Esophagus muscularis mucosa (tissue), 3 donors: Measurements from ENCODE around the gene CACNA1E.

Source experiments
- POLR2AphosphoS5 ChIP-seq, 2 donors: sonication (generic); formaldehyde crosslinking; IDR thresholded peaks; one replicate each; pipeline ENCODE4 v1.6.1; 2017; ENCODE audit warnings: antibody characterized with exemption in 2 of 2
- TF ChIP-seq, protein P1 (sequence below), 3 experiments: fragments of 200-600 bp in 2 of 3; fragments of 450-650 bp in 1 of 3; sonication (generic) in 2 of 3; IDR thresholded peaks; one replicate each; pipeline ENCODE4 v1.5.1; 2017 to 2019; ENCODE audit warnings: antibody characterized with exemption in 3 of 3, mild to moderate bottlenecking in 2 of 3, moderate library complexity in 1 of 3

DNA sequence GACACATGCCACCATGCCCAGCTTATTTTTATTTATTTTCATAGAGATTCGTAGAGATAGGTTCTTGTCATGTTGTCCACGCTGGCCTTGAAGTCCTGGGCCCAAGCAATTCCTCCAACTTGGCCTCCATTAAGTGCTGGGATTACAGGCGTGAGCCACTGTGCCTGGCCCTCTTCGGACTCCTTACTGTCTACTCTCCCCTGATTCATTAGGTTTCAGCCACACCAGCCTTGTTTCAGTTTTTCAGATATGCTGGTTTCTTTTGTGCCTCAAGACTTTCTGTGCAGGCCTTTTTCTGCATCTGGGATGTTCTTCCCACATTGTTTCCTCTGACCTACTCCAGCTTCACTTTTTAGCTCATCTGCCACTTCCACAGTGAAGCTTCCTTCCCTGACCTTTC is 85.4 kb downstream of the CACNA1E start:
- TF ChIP-seq, protein P1, sequence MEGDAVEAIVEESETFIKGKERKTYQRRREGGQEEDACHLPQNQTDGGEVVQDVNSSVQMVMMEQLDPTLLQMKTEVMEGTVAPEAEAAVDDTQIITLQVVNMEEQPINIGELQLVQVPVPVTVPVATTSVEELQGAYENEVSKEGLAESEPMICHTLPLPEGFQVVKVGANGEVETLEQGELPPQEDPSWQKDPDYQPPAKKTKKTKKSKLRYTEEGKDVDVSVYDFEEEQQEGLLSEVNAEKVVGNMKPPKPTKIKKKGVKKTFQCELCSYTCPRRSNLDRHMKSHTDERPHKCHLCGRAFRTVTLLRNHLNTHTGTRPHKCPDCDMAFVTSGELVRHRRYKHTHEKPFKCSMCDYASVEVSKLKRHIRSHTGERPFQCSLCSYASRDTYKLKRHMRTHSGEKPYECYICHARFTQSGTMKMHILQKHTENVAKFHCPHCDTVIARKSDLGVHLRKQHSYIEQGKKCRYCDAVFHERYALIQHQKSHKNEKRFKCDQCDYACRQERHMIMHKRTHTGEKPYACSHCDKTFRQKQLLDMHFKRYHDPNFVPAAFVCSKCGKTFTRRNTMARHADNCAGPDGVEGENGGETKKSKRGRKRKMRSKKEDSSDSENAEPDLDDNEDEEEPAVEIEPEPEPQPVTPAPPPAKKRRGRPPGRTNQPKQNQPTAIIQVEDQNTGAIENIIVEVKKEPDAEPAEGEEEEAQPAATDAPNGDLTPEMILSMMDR (IDR thresholded peaks at IDR 0.05), result no peak
- TF ChIP-seq POLR2AphosphoS5 (IDR thresholded peaks at IDR 0.05), result no peak
